Measurements from ENCODE around the gene ANKRD36B.

- no peak for TF ChIP-seq SP1 (IDR thresholded peaks at IDR 0.05)
- no peak for TF ChIP-seq PKNOX1 (IDR thresholded peaks at IDR 0.05)
- no peak for TF ChIP-seq FOXM1 (IDR thresholded peaks at IDR 0.05; ENCODE audit: borderline replicate concordance)
- no peak for TF ChIP-seq BHLHE40 (IDR thresholded peaks at IDR 0.05; ENCODE audit: borderline replicate concordance)
- no peak for TF ChIP-seq FOXK2 (IDR thresholded peaks at IDR 0.05)
Observed at GRCh38 chr2:97617911-97618310, 28.2 kb upstream of the ANKRD36B start.

All from HEK293T (cell line).